HepG2 (cell line): ENCODE measurements around the gene SULT2B1. TPM values are rescaled to one million over a fixed set of nuclear protein-coding genes. Genes with fewer than 3 reads are reported as not detected.

Source experiments
- GLI4 ChIP-seq: sonication (generic); formaldehyde crosslinking; IDR thresholded peaks from 2 replicates; pipeline ENCODE4 v1.5.1; 2020; ENCODE audit warnings: missing genetic modification reagents, mild to moderate bottlenecking, moderate library complexity, borderline replicate concordance
- HOXD1 ChIP-seq: sonication (generic); formaldehyde crosslinking; IDR thresholded peaks from 2 replicates; pipeline ENCODE4 v1.5.0; 2020; ENCODE audit warnings: missing genetic modification reagents
- IRF9 ChIP-seq: sonication (generic); formaldehyde crosslinking; IDR thresholded peaks from 2 replicates; pipeline ENCODE4 v1.8.0; 2022; ENCODE audit warnings: missing genetic modification reagents, mild to moderate bottlenecking, borderline replicate concordance
- NCOA1 ChIP-seq: sonication (generic); formaldehyde crosslinking; IDR thresholded peaks from 2 replicates; pipeline ENCODE4 v1.9.0; 2021; ENCODE audit warnings: missing genetic modification reagents
- PLRG1 ChIP-seq: fragments of 450-650 bp; conservative IDR thresholded peaks from 2 replicates; pipeline ENCODE4 v1.6.1; 2016
- YY1 ChIP-seq: IDR thresholded peaks from 2 replicates; pipeline ENCODE4 v1.6.1; 2011; ENCODE audit warnings: low read length, low read depth, moderate library complexity, mild to moderate bottlenecking; ENCODE audit not compliant: insufficient read depth, insufficient replicate concordance
- ZBTB39 ChIP-seq: sonication (generic); formaldehyde crosslinking; IDR thresholded peaks from 2 replicates; pipeline ENCODE4 v1.5.0; 2020; ENCODE audit warnings: missing genetic modification reagents
- ZMYM4 ChIP-seq: sonication (generic); formaldehyde crosslinking; IDR thresholded peaks from 2 replicates; pipeline ENCODE4 v1.8.1; 2023; ENCODE audit warnings: mild to moderate bottlenecking, missing genetic modification reagents
- ZNF614 ChIP-seq: IDR thresholded peaks from 2 replicates; pipeline ENCODE4 v1.6.1; 2018; ENCODE audit warnings: missing biosample characterization, missing genetic modification reagents, inconsistent platforms, borderline replicate concordance
- ZNF83 ChIP-seq: sonication (generic); formaldehyde crosslinking; IDR thresholded peaks from 2 replicates; pipeline ENCODE4 v1.4.0; 2020; ENCODE audit warnings: missing genetic modification reagents, mild to moderate bottlenecking, borderline replicate concordance
- ZSCAN21 ChIP-seq: sonication (generic); formaldehyde crosslinking; IDR thresholded peaks from 2 replicates; pipeline ENCODE4 v1.8.0; 2022; ENCODE audit warnings: mild to moderate bottlenecking, missing genetic modification reagents, moderate library complexity, borderline replicate concordance
- polyA plus RNA-seq, 8 experiments: library from polyadenylated mRNA; depleted of rRNA in 3 of 8; stranded (reverse) in 7 of 8; unstranded in 1 of 8; fragments of >200 nt; fragmentation: Illumina TruSeq in 4 of 8; extraction: Trizol in 4 of 8; gene quantifications; 2 replicates each; pipeline versions ENCODE4 v1.2.1 to v1.2.3, GENCODE V29; 2011 to 2016; ENCODE audit warnings: low read depth in 4 of 8, missing spikeins in 1 of 8, mixed read lengths in 1 of 8; ENCODE audit not compliant: insufficient read depth in 1 of 8
- total RNA-seq, 5 experiments: library from RNA; depleted of rRNA; stranded (reverse); fragments of >200 nt; fragmentation: Illumina TruSeq; extraction: Trizol; gene quantifications; 2 replicates each; pipeline ENCODE4 v1.2.3, GENCODE V29; 2016; ENCODE audit warnings: low read depth in 1 of 5
- TF ChIP-seq, protein P1 (sequence below): sonication (generic); formaldehyde crosslinking; IDR thresholded peaks from 2 replicates; pipeline ENCODE4 v1.5.0; 2020; ENCODE audit warnings: missing genetic modification reagents
- TF ChIP-seq, protein P2 (sequence below): sonication (generic); formaldehyde crosslinking; IDR thresholded peaks from 2 replicates; pipeline ENCODE4 v1.5.0; 2020; ENCODE audit warnings: missing genetic modification reagents, mild to moderate bottlenecking, borderline replicate concordance
- TF ChIP-seq, protein P3 (sequence below): IDR thresholded peaks from 2 replicates; pipeline ENCODE4 v1.6.1; 2016; ENCODE audit warnings: low read depth, missing genetic modification reagents, missing compliant biosample characterization

SULT2B1 gene
- total and polyA plus RNA-seq, 2 of the 13 experiments (the other 11 are each of a cell fraction or from before 2014, with no cell fraction given), result 0.13 TPM; not detected in 1

GRCh38 chr19:48558018-48558684 is 6.2 kb downstream of the SULT2B1 start (continued):
- TF ChIP-seq, protein P1, sequence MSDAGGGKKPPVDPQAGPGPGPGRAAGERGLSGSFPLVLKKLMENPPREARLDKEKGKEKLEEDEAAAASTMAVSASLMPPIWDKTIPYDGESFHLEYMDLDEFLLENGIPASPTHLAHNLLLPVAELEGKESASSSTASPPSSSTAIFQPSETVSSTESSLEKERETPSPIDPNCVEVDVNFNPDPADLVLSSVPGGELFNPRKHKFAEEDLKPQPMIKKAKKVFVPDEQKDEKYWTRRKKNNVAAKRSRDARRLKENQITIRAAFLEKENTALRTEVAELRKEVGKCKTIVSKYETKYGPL, result no peak
- TF ChIP-seq YY1 (peak; percentile 75), ZNF614 (CRISPR knock-in tag) (peak; percentile 85; the same call in 1 of the 2 replicates), ZBTB39 (CRISPR knock-in tag) (peak; percentile 61; the same call in 1 of the 2 replicates), PLRG1 (no peak), ZSCAN21 (CRISPR knock-in tag) (peak; percentile 92), NCOA1 (0 out of 2 replicates have a peak, but pooled peaks have one; percentile 66), IRF9 (CRISPR knock-in tag) (no peak; the same call in 1 of the 2 replicates), ZNF83 (no peak), ZMYM4 (CRISPR knock-in tag) (peak; percentile 90), GLI4 (CRISPR knock-in tag) (no peak), HOXD1 (CRISPR knock-in tag) (peak; percentile 90)
- TF ChIP-seq, protein P2, sequence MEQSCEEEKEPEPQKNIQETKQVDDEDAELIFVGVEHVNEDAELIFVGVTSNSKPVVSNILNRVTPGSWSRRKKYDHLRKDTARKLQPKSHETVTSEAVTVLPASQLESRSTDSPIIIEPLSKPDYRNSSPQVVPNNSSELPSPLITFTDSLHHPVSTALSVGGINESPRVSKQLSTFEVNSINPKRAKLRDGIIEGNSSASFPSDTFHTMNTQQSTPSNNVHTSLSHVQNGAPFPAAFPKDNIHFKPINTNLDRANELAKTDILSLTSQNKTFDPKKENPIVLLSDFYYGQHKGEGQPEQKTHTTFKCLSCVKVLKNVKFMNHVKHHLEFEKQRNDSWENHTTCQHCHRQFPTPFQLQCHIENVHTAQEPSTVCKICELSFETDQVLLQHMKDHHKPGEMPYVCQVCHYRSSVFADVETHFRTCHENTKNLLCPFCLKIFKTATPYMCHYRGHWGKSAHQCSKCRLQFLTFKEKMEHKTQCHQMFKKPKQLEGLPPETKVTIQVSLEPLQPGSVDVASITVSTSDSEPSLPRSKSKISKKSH (CRISPR knock-in tag), result peak; percentile 59; the same call in 1 of the 2 replicates
- TF ChIP-seq, protein P3, sequence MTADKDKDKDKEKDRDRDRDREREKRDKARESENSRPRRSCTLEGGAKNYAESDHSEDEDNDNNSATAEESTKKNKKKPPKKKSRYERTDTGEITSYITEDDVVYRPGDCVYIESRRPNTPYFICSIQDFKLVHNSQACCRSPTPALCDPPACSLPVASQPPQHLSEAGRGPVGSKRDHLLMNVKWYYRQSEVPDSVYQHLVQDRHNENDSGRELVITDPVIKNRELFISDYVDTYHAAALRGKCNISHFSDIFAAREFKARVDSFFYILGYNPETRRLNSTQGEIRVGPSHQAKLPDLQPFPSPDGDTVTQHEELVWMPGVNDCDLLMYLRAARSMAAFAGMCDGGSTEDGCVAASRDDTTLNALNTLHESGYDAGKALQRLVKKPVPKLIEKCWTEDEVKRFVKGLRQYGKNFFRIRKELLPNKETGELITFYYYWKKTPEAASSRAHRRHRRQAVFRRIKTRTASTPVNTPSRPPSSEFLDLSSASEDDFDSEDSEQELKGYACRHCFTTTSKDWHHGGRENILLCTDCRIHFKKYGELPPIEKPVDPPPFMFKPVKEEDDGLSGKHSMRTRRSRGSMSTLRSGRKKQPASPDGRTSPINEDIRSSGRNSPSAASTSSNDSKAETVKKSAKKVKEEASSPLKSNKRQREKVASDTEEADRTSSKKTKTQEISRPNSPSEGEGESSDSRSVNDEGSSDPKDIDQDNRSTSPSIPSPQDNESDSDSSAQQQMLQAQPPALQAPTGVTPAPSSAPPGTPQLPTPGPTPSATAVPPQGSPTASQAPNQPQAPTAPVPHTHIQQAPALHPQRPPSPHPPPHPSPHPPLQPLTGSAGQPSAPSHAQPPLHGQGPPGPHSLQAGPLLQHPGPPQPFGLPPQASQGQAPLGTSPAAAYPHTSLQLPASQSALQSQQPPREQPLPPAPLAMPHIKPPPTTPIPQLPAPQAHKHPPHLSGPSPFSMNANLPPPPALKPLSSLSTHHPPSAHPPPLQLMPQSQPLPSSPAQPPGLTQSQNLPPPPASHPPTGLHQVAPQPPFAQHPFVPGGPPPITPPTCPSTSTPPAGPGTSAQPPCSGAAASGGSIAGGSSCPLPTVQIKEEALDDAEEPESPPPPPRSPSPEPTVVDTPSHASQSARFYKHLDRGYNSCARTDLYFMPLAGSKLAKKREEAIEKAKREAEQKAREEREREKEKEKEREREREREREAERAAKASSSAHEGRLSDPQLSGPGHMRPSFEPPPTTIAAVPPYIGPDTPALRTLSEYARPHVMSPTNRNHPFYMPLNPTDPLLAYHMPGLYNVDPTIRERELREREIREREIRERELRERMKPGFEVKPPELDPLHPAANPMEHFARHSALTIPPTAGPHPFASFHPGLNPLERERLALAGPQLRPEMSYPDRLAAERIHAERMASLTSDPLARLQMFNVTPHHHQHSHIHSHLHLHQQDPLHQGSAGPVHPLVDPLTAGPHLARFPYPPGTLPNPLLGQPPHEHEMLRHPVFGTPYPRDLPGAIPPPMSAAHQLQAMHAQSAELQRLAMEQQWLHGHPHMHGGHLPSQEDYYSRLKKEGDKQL (CRISPR knock-in tag), result 0 out of 2 replicates have a peak, but pooled peaks have one; percentile 65
